ENCODE data around the gene LRRC38. TPM values are rescaled to one million over a fixed set of nuclear protein-coding genes. Genes with fewer than 3 reads are reported as not detected.

LRRC38 gene
- total RNA-seq, 4 donors from 2014 or later: not detected

DNA sequence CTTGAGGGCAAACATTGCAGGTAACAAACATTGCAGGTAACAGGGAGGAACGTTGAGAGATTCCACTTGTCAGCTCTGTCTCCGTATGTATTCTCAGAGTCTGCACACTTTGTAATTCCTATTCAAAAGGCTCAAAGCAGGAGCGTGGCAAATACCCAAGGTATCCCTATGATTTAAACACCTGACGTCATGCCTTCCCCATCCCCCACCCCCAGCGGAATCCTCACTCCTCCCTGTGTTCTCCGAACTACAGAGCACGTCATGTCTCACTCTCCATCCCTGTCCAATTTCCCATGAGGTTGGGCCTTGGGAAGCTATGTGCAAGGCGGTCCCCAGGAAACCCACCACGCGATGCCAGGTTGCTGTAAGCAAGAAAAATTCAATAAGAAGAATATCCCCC is 2.8 kb upstream of the LRRC38 start:
- no peak for TF ChIP-seq CTCF (IDR thresholded peaks at IDR 0.05; ENCODE audit: low read depth)

DNA sequence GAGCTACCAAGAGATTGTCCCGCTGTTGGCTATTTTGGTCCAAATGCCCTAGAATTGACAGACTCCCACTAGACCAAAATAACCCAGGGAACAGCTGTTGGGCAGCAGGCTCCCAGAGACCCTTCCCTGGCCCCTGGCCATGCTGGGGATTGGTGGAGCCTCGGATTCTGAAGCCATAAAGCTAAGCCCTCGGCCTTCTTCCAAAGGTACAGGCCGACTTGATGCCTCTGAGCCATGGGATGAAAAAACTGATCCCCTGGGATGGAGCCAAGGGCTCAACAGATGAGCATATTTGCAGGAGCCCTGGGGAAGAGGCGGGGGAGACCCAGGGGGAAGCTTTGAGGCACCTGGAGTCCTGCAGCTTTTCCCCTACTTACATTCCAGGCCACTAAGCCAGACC is 1.0 kb upstream of the LRRC38 start:
- TF ChIP-seq CTCF (IDR thresholded peaks at IDR 0.05; ENCODE audit: low read depth): no peak

- no peak for TF ChIP-seq CTCF (IDR thresholded peaks at IDR 0.05; ENCODE audit: low read depth)
Measured at GRCh38 chr1:13513063-13513894, 524 bp downstream of the LRRC38 start.

DNA sequence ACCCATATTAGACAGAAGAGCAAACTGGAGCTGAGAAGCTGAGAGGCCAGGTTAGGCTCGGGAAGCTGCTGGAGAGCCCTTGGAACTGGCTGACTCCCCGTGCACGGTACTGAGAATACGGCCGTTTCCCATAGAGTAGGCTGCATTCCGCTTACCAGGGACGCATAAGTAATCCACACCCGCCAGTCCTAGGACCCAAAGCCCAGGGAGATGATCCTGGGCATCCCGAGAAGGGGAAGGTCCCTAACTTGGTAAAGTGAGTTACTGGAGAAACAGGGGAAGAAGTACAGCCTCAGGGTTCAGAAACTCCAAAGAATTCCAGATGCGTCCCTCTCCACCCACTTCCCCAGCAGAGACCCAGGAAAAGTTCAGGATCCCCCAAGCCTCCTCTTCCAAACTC is 1.3 kb downstream of the LRRC38 start:
- no peak for TF ChIP-seq CTCF (IDR thresholded peaks at IDR 0.05; ENCODE audit: low read depth)

- TF ChIP-seq CTCF (IDR thresholded peaks at IDR 0.05; ENCODE audit: low read depth): no peak
Measured at GRCh38 chr1:13510499-13510898, 3.3 kb downstream of the LRRC38 start.

DNA sequence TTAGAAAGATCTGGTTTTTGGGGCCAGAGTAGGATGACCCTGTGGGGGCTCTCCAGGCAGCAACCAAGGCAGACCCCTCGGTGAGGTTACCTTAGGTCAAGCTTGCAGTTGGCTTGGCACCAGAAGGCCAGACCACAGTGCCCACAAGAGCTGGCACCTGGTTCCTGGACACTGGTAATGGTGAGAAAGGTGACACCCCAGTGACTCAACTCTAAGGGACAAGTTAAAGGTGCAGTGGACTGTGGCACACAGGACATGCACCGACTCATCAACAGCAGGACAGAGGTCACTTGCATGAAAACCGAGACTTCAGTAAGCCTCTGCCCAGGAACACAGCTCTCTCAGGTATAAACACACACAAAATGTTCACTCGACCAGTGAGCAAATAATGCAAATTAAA is 6.7 kb downstream of the LRRC38 start:
- no peak for TF ChIP-seq CTCF (IDR thresholded peaks at IDR 0.05; ENCODE audit: low read depth)

DNA sequence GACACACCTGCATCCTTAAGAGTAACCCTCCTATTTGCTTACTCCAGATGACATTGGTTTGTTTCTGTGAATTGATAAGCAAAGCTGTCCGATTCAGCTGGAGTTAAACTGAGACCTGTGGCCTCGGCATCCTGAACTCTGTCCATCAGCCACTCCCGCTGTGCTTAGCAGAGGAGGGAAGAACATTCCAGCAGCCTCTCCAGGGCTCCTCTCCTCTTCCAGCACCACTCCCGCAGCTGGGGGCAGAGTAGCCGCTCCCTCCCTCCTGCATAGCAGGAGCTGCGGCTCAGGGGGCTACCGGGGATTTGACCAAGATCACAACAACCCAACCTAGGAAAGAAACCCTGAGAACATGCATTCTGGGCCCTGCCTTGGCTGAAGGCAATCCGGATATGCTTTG is 8.8 kb downstream of the LRRC38 start:
- no peak for TF ChIP-seq CTCF (IDR thresholded peaks at IDR 0.05; ENCODE audit: low read depth)

Data from subcutaneous adipose tissue (tissue), 4 donors.